Measurements from ENCODE around the gene IL13.

Gene IL13

GRCh38 chr5:132655821-132656773, 1.9 kb upstream of the IL13 start:
- H3K36me3 ChIP-seq (ENCODE audit: control insufficient read depth, insufficient read depth, low read length) = no peaks in the 10 kb centered on the region
- DNase-seq (ENCODE audit: extremely low read depth, insufficient read length) = peak; percentile 58
- TF ChIP-seq CTCF (IDR thresholded peaks at IDR 0.05; ENCODE audit: insufficient read depth, low read length, poor library complexity, severe bottlenecking) = peak; percentile 18
- H3K27me3 ChIP-seq (replicated peaks; ENCODE audit: control insufficient read depth, insufficient read depth, low read length) = no peaks in the 10 kb centered on the region
- peak overlapping the region; percentile 40 for H3K4me3 ChIP-seq (replicated peaks; ENCODE audit: low read depth, low read length)

GRCh38 chr5:132656774-132657355, 1.1 kb upstream of the IL13 start:
- Histone ChIP-seq H3K4me3 (replicated peaks; ENCODE audit: low read depth, low read length) (no peak overlapping the region), H3K36me3 (ENCODE audit: control insufficient read depth, insufficient read depth, low read length) (no peaks in the 10 kb centered on the region), H3K27me3 (replicated peaks; ENCODE audit: control insufficient read depth, insufficient read depth, low read length) (no peaks in the 10 kb centered on the region)
- no peak for TF ChIP-seq CTCF (IDR thresholded peaks at IDR 0.05; ENCODE audit: insufficient read depth, low read length, poor library complexity, severe bottlenecking)
- DNase-seq (ENCODE audit: extremely low read depth, insufficient read length) = peak; percentile 26

GRCh38 chr5:132658381-132659302, 669 bp downstream of the IL13 start:
- no peaks in the 10 kb centered on the region for H3K36me3 ChIP-seq (ENCODE audit: control insufficient read depth, insufficient read depth, low read length)
- H3K4me3 ChIP-seq (replicated peaks; ENCODE audit: low read depth, low read length) = no peak overlapping the region
- no peak for TF ChIP-seq CTCF (IDR thresholded peaks at IDR 0.05; ENCODE audit: insufficient read depth, low read length, poor library complexity, severe bottlenecking)
- no peak for DNase-seq (ENCODE audit: extremely low read depth, insufficient read length)
- no peaks in the 10 kb centered on the region for H3K27me3 ChIP-seq (replicated peaks; ENCODE audit: control insufficient read depth, insufficient read depth, low read length)

- no peak for TF ChIP-seq CTCF (IDR thresholded peaks at IDR 0.05; ENCODE audit: insufficient read depth, low read length, poor library complexity, severe bottlenecking)
- peak; percentile 28 for DNase-seq (ENCODE audit: extremely low read depth, insufficient read length)
- Histone ChIP-seq H3K36me3 (ENCODE audit: control insufficient read depth, insufficient read depth, low read length) (no peaks in the 10 kb centered on the region), H3K4me3 (replicated peaks; ENCODE audit: low read depth, low read length) (no peak overlapping the region), H3K27me3 (replicated peaks; ENCODE audit: control insufficient read depth, insufficient read depth, low read length) (no peaks in the 10 kb centered on the region)
These were observed 1.9 kb downstream of the IL13 start for GRCh38 chr5:132659598-132660493.
